Mammary epithelial cell (primary cell): ENCODE data around the gene TMPRSS4.

ENCODE experiments used
- CTCF ChIP-seq, 2 donors: IDR thresholded peaks in 1 of 2; conservative IDR thresholded peaks in 1 of 2; 2 replicates each; pipeline ENCODE4 v1.5.1; 2011 to 2012; ENCODE audit warnings: inconsistent platforms in 2 of 2, low read length in 2 of 2, mild to moderate bottlenecking in 2 of 2, control low read depth in 1 of 2, low read depth in 1 of 2; ENCODE audit not compliant: insufficient read depth in 1 of 2; ENCODE audit errors: extremely low read depth in 1 of 2
- EZH2 ChIP-seq: IDR thresholded peaks from 2 replicates; pipeline ENCODE4 v1.6.1; 2012; ENCODE audit warnings: low read length, inconsistent platforms, borderline replicate concordance

DNA sequence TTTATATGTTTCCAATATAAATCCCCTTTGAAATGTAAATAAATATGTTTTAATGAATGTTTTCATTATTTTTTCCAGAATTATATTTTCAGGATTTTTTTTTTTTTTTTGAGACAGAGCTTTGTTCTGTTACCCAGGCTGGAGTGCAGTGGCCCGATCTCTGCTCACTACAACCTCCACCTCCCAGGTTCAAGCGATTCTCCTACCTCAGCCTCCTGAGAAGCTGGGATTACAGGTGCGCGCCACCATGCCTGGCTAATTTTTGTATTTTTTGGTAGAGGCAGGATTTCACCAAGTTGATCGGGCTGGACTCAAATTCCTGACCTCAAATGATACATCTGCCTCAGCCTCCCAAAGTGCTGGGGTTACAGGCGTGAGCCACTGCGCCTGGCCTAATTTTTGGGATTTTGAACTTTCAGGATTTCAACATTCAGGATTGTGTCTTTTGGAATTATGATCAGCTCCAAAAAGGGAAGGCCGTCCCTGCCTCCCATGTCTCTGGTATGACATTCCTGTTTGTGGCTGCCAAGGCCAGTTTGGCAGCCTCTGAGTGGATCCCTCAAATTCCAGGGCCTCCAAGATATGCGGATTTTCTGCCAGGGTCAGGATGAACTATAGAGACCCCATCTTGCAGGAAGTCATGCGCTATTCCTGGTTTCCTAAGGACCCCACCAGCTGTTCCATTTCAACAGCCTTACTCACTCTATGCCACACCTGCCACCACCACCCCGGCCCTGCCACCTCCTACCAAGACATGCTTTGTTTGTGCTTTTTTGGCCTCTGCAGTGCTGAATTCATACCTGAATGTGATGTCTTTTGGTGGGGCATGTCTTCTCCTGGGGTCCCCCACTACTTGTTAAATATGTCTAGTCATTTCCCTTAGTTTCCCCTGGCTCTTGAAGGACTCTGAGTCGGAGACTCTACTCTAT, 21.9 kb upstream of the TMPRSS4 start:
- TF ChIP-seq CTCF (conservative IDR thresholded peaks at IDR 0.05 in 1 of 2, IDR thresholded peaks at IDR 0.05 in 1 of 2; ENCODE audit: extremely low read depth in 1 of 2, insufficient read depth in 1 of 2, low read depth in 1 of 2, low read length in 2 of 2) (no peak), EZH2 (no peak)
